ENCODE measurements around the gene NAP1L1.

The NAP1L1 gene

DNA sequence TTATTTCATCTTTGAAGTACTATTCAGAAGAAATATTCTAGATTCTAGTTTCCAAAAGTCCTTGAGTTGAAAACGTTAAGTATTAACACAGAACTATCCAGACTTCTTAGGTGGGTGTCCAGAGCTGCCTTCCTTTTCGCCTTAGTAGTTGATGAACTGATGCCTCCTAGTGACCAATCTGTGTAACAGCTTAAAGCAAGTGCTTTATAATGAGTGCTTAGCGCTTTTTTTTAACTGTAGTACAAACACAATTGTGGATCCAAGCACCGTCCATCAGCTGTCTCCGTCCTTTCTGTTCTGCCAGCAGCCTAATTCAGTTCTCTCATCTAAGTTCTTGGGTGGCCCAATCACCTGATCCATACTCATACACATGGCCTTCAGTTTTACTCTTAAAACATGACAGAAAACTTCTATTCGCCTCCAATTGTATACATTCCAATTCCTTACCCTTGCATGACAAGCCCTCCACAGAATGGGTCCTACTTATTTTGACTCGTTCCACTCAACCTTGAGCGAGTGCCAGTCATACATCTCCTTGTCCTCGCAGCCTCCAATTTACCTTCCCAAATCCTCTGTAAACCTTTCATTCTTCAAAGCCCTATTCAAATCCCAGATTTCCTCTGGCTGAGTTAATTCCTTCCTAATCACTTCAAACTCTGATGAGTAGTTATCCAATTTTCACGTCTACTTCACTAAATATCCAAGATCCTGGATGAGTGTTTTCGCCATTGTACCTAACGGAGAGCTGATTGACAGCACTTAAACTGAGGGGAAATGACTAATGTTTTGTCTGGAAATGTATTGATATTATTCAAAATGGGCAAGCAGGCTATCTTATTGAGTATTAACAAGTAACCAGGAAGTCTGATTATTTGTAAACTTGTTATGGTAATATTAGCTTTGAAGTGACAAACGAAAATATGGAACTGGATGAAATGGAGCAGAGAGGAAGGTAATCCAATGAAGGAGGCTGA lies 47.1 kb downstream of the NAP1L1 start:
- peak; percentile 69 for DNase-seq

- no peak for DNase-seq
These were observed 49.4 kb downstream of the NAP1L1 start for GRCh38 chr12:76035045-76035444.

DNA sequence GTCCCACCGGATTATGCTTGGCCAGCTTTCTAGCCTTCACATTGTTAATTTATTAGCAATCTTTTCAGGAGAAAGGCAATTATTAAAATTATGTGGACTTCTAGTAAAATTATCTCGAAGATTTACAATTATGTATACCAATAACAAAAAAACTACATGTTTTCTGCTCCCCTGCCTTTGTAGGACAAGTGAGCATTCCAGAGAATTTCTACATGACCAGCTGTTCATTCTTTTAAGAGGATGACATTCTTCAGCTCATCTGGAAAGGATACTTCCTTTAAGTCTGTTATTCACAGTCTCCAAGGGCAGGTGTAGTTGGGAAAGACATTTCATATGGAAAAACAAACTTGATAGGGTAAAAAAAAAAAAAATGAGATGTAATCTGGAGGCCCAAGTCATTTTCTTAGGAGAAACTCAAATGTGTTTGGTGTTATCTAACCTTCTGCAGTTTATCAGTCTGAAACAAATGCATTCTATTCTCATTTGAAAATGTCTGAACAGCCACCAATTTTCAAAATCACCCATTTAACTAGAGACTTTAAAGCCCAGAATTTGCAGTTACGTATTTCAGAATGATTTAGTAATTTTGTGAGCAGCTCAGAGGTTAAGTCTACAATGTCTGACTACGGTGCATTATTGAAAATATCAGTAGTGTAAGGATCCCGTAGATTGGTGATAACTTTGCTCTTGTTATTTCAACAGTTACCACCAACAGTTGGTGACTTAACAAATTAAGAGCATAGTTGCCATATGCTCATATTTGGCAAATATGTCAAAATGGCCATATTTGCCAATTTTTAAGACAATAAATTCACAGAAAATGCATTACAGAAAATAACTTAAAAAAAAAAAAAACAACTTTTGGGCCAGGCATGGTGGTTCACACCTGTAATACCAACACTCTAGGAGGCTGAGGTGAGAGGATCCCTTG lies 51.1 kb downstream of the NAP1L1 start:
- no peak for DNase-seq

DNA sequence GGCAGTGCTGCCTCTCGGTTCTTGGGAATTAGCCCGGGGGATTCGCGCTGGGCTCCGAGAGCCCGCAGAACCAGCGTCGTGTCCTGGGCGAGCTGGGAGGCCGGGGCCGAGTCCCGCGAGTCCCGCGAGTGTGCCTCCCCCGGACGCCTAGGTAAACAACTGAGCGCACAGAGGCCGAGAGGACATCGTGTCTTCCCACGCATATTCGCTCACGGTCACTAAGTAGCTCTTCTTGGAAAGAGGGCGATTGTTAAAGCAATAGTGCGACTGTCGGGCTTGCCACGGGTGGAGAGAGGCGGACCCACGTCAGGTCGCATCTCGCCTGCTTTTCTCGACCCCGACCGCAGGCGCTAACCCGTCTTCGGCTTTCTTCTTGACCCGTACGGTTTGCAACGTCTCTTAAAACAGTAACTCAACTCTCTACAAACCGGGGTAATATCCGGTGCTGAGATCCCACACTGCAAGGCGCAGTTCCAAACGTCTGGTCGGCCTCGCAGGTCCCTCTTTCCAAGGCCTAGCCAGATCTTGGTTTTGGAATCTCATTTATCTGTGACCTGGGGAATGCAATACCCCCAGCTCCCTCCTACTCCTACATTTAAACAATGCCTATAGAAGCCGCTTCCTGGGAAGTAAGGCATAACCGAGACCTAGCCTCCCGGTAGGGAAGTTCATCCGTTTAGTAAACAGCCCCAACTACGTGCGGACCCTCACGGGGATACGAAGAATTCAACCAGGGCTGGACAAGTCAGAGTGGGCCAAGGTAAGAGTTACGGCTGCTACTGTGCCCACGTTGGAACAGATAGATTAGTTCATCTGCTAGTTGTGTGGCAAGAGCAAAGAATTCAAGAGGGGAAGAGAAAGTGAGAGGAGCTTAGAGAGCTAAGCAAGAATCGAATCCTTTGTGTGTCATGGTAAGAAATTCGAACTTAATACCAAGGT lies 52.2 kb downstream of the NAP1L1 start:
- no peak for DNase-seq

GRCh38 chr12:76031414-76032042 lies 53.0 kb downstream of the NAP1L1 start, which contains the start of gene PHLDA1:
Gene PHLDA1 (minus strand): TSS chr12:76031776.
- peak; percentile 80 for DNase-seq

GRCh38 chr12:76031081-76031413 lies 53.4 kb downstream of the NAP1L1 start:
- no peak for DNase-seq

- DNase-seq, result no peak
These were observed 54.0 kb downstream of the NAP1L1 start for GRCh38 chr12:76030341-76031080.

- no peak for DNase-seq
These were observed 54.5 kb downstream of the NAP1L1 start for GRCh38 chr12:76029982-76030340.

- no peak for DNase-seq
These were observed 55.8 kb downstream of the NAP1L1 start for GRCh38 chr12:76028571-76029277.

GRCh38 chr12:76026643-76027063 lies 57.8 kb downstream of the NAP1L1 start:
- DNase-seq, result no peak

DNA sequence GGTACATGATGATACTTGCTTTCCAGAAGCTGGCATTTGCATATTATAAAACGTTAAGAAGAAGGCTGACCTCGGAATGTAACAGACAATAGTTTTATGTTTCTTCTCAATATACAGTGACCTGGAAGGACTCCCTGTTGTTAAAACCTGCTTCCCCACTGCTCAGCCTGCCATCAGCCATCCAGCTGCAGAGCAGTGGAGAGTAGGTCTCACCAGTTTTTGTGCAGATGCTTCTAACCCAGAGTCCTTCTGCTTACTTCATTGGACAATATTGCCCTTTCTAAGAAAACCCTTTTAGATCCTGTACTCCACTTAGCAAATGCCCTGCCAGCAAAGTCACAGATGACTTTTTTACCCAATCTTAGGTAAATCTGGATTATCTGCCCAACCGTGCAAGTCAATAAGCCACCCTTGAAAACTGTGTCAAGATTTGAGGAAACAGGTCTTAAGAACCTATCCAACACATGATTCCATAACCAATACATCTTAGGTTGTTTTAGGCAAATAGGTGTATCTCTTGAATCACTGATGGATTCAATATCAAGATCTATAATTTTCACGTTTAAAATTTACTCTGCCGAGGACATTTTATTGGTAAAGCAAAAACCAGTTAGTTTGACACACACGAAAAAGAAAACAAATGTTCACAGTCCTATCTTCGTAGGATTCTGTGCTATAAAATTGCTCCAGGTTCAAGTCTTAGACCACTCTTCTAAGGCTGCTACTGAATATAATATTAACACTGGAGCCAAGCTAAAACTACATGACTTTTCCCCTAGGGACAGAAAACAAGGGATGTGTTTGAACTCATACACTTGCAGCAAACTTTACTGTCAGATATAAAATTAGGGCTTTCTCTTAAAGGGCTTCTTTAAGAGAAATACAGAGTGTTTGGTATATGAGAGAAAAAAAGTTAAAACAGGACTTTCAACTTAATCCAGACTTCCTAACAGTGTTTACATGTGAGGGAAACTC lies 58.6 kb downstream of the NAP1L1 start:
- DNase-seq, result no peak

DNA sequence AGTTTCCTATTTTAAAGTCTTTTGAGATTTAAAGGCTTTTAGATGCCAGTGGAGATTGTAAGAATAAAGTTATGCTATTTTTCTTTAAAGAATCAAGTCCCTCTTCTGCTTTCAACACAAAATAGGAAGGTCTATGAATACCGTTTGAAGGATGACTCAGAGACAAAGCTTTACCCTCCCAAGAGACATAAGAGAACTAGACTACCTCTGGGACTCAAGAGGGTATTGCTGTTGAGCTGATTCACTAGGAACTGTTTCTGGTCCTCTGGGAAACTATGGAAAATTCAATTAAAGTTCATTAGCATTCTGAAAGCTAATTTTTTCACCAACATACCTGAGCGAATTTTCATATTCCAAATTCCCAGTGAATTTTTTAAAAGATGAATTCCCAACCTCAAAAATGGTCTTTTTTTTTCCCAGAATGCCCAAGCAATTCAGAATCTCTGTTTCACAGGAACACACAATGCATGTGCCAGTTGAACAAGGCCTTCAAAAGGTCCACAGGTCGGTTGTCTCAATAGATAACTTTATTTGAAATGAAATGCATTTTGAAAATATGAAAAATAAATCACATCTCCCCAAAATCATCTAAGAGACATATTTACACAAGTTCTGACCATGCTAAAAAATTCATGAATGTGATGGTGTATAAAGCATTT lies 59.4 kb downstream of the NAP1L1 start:
- DNase-seq, result no peak

GRCh38 chr12:76024102-76024781 lies 60.2 kb downstream of the NAP1L1 start:
- DNase-seq, result no peak

DNA sequence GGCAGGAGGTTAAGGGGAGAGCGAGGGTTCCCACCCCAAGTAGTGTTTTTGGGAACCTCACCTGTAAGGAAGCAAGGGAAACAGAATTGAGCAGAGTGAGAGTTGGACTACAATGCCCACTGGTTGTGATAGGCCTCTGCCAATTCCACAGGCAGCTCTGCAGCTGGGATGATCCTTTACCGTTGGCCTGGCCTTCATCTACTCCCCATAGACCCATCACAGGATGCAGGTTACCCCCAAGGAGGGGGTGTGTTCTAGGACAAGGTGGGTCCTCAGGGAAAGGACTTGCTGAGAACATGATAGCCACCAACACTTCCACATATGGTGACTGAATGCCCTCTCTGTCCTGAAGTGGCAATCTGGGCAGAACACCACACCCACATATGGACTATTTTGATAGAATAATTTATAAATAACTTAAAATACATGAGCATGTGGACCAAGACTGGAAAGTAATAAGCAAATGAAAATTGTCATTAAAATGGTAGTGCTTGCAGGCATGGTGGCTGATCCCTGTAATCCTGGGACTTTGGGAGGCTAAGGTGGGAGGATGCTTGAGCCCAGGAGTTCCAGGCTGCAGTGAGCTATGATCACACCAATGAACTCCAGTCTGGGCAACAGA lies 61.3 kb downstream of the NAP1L1 start:
- DNase-seq, result no peak

DNA sequence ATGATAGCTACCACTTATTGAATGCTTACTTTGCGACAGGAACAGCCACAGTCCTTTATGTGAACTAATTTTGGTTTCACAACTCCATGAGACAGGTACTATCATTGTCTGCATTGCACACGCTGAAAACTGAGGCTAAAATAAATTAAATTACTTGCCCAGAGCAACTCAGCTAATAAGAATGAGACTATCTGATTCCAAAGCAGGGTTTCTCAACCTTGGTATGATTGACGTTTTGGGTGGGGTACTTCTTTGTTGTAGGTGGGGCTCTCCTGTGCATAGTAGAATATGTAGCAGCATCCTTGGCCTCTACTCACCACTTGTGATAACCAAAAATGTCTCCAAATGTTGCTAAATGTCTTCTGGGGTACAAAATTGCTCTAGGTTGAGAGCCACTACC lies 62.0 kb downstream of the NAP1L1 start:
- no peak for DNase-seq

GRCh38 chr12:76020731-76021672 lies 63.5 kb downstream of the NAP1L1 start:
- no peak for DNase-seq

DNA sequence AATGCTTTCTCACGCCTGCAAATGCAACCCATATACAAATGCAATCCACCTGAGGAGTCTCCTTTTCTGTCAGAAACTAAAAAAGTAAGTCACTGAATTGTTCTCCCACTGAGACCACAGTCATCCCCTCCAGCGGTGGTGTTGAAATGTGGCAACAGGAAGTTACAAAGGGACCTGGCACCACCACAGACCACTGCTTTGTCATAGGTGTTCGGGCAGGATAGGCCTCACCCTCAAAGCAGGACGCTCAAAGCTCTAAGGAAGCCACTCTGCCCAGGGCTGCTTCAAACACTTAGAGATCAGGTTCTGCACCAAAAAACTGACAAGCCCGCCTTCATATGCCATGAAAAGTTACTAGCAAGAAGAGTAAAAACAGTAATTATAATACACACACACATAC lies 64.2 kb downstream of the NAP1L1 start:
- no peak for DNase-seq

All from NCI-H345 (cell line).